H1 (cell line): ENCODE measurements around the gene XRRA1. TPM values are rescaled to one million over a fixed set of nuclear protein-coding genes. Genes with fewer than 3 reads are reported as not detected.

Source experiments
- CTBP2 ChIP-seq: IDR thresholded peaks from 2 replicates; pipeline ENCODE4 v1.7.0; 2011; ENCODE audit warnings: borderline replicate concordance, mild to moderate bottlenecking, moderate library complexity, mixed read lengths, low read length; ENCODE audit not compliant: insufficient read depth, insufficient read length
- POU5F1 ChIP-seq: IDR thresholded peaks from 2 replicates; pipeline ENCODE4 v1.6.1; 2011; ENCODE audit warnings: low read depth, mild to moderate bottlenecking, low read length, moderate library complexity
- RXRA ChIP-seq: IDR thresholded peaks from 2 replicates; pipeline ENCODE4 v1.6.1; 2011; ENCODE audit warnings: low read depth, mild to moderate bottlenecking, low read length, moderate library complexity; ENCODE audit not compliant: insufficient read depth
- SIN3A ChIP-seq, 2 experiments: IDR thresholded peaks in 1 of 2; conservative IDR thresholded peaks in 1 of 2; 2 replicates each; pipeline ENCODE4 v1.6.1; 2011 to 2012; ENCODE audit warnings: low read length in 2 of 2, improper control_type of control experiment in 1 of 2, low read depth in 1 of 2, mild to moderate bottlenecking in 1 of 2
- TEAD4 ChIP-seq: IDR thresholded peaks from 2 replicates; pipeline ENCODE4 v1.6.1; 2012; ENCODE audit warnings: low read depth, low read length, inconsistent platforms, mixed read lengths
- polyA plus RNA-seq, 7 experiments: library from polyadenylated mRNA; depleted of rRNA in 3 of 7; stranded (reverse) in 5 of 7; unstranded in 2 of 7; fragments of >200 nt in 5 of 7; fragments of 200-250 nt in 2 of 7; gene quantifications; 1 replicate in 5 of 7; 2 replicates in 1 of 7; 4 replicates in 1 of 7; pipeline versions ENCODE4 v1.2.1 to v1.2.3, GENCODE V29; 2011 to 2013; ENCODE audit warnings: missing spikeins in 2 of 7, mixed read lengths in 2 of 7
- total RNA-seq: library from RNA; stranded (reverse); fragmentation: NEBNext Ultra II Directional; extraction: Animal tissue kit (Norgen Biotek cat#: 25700); gene quantifications from 2 replicates; pipeline ENCODE4 v1.2.1, GENCODE V29; 2021

The XRRA1 gene
- total and polyA plus RNA-seq, 2 of the 8 experiments (the other 6 are each of a cell fraction or from before 2014, with no cell fraction given) = 2.1 to 7.1 TPM

DNA sequence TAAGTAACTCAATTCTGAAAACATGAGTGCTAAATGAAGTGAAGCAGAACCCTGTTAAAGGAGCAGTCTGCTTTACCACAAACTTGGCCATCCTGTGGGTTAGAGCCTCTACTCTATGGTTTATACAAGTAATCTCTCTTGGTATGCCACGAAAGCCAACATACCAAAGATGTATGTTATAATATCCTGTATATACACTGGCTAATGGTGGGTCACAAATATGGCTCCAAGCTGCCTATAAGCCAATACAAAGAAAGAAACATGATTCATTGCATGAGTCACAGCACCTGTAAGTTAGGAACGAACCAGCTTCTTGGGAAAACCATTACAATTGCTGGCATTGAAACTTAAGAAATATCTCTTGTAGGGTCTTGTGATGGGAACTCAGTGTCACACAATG, 16.1 kb downstream of the XRRA1 start (continued):
- TF ChIP-seq SIN3A (conservative IDR thresholded peaks at IDR 0.05 in 1 of 2, IDR thresholded peaks at IDR 0.05 in 1 of 2; ENCODE audit: low read depth in 1 of 2, low read length in 2 of 2) = no peak
- TF ChIP-seq RXRA = no peak
- no peak for TF ChIP-seq TEAD4
- TF ChIP-seq CTBP2 = no peak
- no peak for TF ChIP-seq POU5F1
